ENCODE measurements around the gene FN1.

DNA sequence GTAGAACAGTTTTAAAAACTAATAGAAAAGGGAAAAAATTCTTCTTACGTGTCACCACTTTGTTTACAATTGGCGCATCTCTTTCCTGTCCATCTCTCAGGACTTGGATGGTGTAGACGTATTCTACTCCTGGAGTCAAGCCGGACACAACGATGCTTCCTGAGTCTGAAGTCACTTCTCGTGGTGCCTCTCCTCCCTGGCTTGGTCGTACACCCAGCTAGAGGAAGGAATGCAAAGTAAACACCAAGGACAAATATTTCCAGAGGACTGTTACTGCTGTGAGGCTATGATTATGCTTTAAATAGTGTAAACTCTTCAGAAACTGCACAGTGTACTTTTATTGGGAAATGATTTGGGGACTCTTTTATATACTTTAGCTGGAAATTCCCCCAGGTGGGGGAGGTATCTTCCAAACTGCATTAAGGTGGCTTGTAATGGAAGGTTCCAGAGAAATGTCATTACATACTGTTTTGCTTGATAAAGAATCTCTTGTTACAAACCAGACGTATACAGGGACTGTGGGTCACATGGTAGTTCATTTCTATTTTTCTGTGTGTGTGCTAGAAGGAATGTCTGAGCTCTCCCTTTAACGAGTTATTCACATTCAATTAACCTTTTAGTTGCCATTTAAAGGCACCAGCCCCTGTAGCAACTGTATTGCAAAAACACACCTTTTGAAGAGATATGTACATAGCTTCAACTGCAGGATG, 38.1 kb downstream of the FN1 start:
- TF ChIP-seq, protein P1, sequence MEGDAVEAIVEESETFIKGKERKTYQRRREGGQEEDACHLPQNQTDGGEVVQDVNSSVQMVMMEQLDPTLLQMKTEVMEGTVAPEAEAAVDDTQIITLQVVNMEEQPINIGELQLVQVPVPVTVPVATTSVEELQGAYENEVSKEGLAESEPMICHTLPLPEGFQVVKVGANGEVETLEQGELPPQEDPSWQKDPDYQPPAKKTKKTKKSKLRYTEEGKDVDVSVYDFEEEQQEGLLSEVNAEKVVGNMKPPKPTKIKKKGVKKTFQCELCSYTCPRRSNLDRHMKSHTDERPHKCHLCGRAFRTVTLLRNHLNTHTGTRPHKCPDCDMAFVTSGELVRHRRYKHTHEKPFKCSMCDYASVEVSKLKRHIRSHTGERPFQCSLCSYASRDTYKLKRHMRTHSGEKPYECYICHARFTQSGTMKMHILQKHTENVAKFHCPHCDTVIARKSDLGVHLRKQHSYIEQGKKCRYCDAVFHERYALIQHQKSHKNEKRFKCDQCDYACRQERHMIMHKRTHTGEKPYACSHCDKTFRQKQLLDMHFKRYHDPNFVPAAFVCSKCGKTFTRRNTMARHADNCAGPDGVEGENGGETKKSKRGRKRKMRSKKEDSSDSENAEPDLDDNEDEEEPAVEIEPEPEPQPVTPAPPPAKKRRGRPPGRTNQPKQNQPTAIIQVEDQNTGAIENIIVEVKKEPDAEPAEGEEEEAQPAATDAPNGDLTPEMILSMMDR (IDR thresholded peaks at IDR 0.05): no peak
- TF ChIP-seq POLR2A (IDR thresholded peaks at IDR 0.05): no peak
